ENCODE measurements around the gene SPG21.

The SPG21 gene

DNA sequence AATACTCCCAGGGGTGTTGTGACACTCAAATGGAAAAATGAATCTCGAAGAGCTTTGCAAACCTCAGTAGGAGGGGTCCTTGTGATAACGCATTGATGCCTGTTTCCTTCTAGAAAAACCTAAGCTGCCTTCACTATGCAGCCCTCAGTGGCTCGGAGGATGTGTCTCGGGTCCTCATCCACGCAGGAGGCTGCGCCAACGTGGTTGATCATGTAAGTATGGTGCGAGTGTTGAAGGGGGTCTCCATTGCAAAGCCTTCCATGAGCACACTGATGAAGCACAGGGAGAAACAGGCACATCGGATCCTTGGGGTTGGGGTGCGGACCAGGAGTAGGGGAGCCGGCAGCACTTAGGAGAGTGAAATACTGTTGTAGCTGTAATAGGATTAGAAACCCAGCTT, 55.7 kb downstream of the SPG21 start:
- no peak for DNase-seq

DNA sequence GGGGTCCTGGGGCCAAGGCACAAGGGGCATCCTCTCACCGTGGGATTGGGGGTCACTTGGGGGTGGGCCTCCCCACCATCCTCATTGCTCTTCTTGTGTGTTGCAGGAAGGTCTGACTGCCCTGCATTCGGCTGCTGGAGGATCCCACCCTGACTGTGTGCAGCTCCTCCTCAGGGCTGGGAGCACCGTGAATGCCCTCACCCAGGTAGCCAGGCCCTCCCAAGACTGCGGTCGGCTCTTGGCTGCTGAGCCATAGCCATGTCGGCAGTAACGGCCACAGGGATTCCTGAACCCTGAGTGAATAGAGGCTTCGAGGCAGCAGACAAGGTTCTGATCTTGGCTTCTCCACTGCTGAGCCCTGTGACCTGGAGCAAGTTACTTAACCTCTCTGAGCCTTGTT, 58.3 kb downstream of the SPG21 start:
- no peak for DNase-seq

DNA sequence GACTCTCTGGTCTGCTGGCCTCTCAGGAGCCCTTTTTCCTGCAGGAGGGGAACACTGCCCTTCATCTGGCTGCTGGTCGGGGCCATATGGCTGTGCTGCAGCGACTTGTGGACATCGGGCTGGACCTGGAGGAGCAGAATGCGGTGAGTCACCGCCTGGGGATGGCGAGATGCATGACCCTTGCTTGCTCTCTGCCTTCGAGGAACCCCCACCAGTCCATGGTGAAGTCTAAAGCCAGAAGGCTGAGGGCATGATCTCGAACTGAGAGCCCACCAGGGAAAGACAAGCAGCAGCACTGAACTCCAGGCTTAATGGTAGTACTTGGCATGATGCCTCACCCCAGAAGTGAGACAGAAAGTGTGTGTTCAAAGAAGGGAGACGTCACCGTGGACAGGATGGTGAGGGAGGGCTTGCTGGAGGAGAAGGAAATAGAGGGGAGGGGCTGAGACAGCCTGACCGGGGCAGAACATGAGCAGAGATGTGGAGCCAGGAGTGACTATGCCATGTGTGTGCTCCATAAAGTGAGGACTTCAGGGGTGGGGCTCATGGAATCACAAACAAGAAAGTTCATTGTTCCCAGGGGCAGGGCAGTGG, 58.8 kb downstream of the SPG21 start:
- DNase-seq, result no peak

GRCh38 chr15:64930019-64930652, 59.6 kb downstream of the SPG21 start:
- DNase-seq, result no peak

GRCh38 chr15:64928626-64929220, 61.0 kb downstream of the SPG21 start:
- no peak for DNase-seq

DNA sequence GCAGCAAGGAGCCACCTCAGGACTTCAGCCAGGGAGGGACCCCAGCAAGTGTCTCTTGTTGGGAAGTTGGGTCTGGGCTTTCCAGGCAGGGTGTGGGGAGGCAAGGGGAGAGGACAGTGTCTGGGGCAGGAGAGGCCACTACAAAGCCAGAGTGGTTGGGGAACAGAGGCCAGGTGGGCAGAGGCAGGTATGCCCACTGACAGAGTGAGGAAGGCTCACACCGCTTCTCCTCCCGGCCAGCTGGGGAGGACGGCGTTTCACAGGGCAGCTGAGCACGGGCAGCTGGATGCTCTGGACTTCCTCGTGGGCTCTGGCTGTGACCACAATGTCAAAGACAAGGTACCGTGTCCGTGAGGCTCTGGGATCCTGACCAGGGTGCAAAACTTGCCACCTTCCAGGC, 63.1 kb downstream of the SPG21 start:
- no peak for DNase-seq

DNA sequence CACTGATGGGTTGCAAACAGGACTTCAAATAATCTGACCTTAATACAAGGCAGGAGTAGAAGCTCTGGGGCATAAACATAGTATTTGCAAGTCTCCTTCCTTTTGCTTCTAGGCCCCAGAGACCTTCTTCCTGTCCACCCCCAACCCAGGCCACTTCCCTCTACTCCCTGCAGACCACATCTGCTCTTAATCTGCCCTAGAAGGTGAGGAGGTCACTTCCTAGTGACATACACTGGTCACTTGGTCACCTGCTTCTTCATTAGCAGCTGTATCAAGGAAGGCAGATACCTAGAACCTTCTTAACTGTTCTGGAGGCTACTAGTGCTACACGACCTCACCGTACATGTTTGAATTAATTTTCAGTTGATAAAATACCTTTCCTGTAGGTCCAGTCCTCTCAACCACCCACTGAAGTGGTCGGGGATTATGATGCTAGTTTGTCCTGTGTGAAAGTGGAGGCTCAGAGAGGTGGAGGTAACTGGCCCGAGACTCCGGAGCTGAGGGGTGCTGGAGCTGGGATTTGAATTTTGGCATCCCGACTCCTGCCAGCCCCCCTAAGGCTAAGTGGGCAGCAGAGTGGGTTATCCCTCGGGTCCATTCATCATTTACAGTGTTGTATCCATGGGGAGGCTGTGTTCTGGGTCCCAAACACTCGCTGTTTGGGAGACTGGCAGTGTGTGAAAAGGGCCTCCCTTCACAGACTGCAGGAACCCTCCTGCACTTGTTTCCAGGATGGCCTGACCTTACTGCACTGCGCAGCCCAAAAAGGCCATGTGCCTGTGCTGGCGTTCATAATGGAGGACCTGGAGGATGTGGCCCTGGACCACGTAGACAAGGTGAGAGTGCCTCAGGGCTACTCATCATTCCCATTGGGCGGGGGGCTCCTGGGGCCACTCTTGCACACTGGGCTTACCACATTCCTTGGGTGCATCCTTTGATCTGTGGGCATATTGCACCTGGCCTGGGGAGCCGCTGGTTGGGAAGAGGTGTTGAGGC, 64.1 kb downstream of the SPG21 start:
- no peak for DNase-seq

DNA sequence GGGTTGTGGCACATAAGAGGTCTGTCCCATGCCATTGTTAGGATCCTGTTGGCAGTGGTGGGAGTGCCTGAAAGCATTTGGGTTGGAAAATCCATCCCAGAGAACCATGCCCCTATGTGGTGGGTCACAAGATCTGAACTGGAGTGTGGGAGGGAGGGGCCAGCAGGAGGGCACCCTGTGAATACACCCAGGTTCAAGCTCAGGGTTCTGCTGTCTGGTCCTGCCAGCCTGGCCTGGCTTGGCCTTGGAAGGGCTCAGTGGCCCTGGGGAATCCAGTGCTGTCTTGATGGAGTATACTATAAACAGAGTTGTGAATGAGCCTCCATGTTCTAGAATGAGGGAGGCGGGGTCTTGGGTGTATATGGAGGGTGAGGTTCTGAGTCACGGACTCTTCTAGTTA, 66.2 kb downstream of the SPG21 start:
- no peak for DNase-seq

DNA sequence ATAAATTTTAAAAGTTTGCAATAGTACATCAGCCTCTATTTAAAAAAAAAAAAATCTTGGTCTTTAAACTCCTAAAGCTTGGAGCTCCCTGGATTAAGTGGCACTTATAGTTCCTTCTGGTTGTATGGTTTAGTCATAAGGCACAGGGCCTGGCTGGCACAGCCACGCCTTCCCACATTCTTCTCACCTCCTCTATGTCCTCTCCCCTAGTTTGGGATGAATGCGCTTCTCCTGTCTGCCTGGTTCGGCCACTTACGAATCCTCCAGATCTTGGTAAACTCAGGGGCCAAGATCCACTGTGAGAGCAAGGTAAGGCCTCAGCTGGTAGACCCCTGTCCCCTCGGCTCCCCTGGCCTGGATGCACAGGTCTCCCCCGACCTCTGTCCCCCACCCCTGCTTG, 68.0 kb downstream of the SPG21 start:
- DNase-seq, result no peak

GRCh38 chr15:64919721-64920120, 70.0 kb downstream of the SPG21 start:
- DNase-seq, result no peak

- no peak for DNase-seq
Observed at GRCh38 chr15:64917211-64917610, 72.5 kb downstream of the SPG21 start.

DNA sequence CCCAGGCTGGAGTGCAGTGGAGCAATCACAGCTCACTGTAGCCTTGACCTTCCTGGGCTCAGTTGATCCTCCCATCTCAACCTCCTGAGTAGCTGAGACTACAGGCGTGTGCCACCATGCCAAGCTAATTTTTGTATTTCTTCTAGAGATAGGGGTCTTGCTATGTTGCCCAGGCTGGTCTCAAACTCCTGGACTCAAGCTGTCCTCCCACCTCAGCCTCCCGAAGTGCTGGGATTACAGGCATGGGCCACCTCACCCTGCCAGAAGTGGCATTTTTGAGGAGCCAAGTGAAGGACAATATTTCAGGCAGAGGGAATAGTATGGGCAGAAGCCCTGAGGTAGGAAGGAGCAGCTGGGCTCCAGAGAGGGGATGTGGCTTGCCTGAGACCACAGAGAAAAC, 73.3 kb downstream of the SPG21 start:
- DNase-seq, result no peak

GRCh38 chr15:64915518-64916227, 74.0 kb downstream of the SPG21 start:
- no peak for DNase-seq
